ENCODE results near the gene KLHL25.

DNA sequence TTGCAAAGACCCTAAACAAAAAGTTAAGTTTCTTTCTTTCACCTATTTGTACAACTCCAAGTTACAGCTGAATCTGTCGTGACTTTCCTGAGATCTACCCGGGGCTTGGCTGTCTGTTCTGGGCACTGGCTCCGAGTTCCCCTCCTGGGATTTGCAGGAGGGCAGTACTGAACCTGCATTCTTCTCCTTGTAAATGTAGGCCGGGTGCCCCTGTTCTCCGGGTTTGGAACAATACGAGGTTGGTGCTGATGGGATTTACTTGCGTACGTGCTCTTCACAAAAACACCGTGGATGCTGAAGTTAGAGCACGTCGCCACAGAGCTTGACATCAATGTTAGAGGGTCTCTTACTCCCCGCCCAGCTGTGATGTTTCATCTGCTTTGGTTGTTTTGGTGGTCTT lies 48.1 kb downstream of the KLHL25 start:
- TF ChIP-seq EZH2phosphoT487 (IDR thresholded peaks at IDR 0.05; ENCODE audit: borderline replicate concordance, low read length): no peak
- TF ChIP-seq, protein P1, sequence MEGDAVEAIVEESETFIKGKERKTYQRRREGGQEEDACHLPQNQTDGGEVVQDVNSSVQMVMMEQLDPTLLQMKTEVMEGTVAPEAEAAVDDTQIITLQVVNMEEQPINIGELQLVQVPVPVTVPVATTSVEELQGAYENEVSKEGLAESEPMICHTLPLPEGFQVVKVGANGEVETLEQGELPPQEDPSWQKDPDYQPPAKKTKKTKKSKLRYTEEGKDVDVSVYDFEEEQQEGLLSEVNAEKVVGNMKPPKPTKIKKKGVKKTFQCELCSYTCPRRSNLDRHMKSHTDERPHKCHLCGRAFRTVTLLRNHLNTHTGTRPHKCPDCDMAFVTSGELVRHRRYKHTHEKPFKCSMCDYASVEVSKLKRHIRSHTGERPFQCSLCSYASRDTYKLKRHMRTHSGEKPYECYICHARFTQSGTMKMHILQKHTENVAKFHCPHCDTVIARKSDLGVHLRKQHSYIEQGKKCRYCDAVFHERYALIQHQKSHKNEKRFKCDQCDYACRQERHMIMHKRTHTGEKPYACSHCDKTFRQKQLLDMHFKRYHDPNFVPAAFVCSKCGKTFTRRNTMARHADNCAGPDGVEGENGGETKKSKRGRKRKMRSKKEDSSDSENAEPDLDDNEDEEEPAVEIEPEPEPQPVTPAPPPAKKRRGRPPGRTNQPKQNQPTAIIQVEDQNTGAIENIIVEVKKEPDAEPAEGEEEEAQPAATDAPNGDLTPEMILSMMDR (IDR thresholded peaks at IDR 0.05; ENCODE audit: low read depth, low read length, poor library complexity, severe bottlenecking): no peak

All from DOHH2 (cell line).